CD14-positive monocyte (primary cell): ENCODE results near the gene CACNA1C. TPM values are rescaled to one million over a fixed set of nuclear protein-coding genes. Genes with fewer than 3 reads are reported as not detected.

Experiments
- DNase-seq, 3 donors: peaks; one replicate each; pipeline ENCODE4 v3.0.0-alpha.2; 2011 to 2022
- H2AFZ ChIP-seq: 2 replicates; pipeline ENCODE4 v1.6.0; 2012; ENCODE audit warnings: mild to moderate bottlenecking, low read depth, low read length, inconsistent platforms; ENCODE audit not compliant: insufficient read depth, poor library complexity, severe bottlenecking
- H3K27ac ChIP-seq, 2 donors: 1 replicate in 1 of 2; 2 replicates in 1 of 2; pipeline ENCODE4 v1.5.1; 2012 to 2013; ENCODE audit warnings: low read length in 2 of 2, control low read depth in 1 of 2, inconsistent platforms in 1 of 2, low read depth in 1 of 2, mild to moderate bottlenecking in 1 of 2
- H3K27me3 ChIP-seq, 2 donors: one replicate each; pipeline versions ENCODE4 v1.6.0 to v1.6.1; 2011 to 2013; ENCODE audit warnings: low read length in 2 of 2; ENCODE audit not compliant: control insufficient read depth in 2 of 2, insufficient read depth in 2 of 2
- H3K36me3 ChIP-seq, 2 donors: replicated peaks in 1 of 2; 1 replicate in 1 of 2; 2 replicates in 1 of 2; pipeline versions ENCODE4 v1.5.1 to v1.6.1; 2012 to 2013; ENCODE audit warnings: low read length in 2 of 2, control low read depth in 1 of 2, inconsistent platforms in 1 of 2, mild to moderate bottlenecking in 1 of 2; ENCODE audit not compliant: insufficient read depth in 2 of 2, control insufficient read depth in 1 of 2
- H3K4me1 ChIP-seq, 2 donors: 1 replicate in 1 of 2; 2 replicates in 1 of 2; pipeline versions ENCODE4 v1.5.1 to v1.6.1; 2012 to 2013; ENCODE audit warnings: low read length in 2 of 2, control low read depth in 1 of 2, inconsistent platforms in 1 of 2, mild to moderate bottlenecking in 1 of 2, moderate library complexity in 1 of 2; ENCODE audit not compliant: insufficient read depth in 2 of 2, control insufficient read depth in 1 of 2
- H3K4me2 ChIP-seq: replicated peaks from 2 replicates; pipeline ENCODE3; 2012; ENCODE audit warnings: low read length, moderate library complexity, mild to moderate bottlenecking; ENCODE audit not compliant: poor library complexity, severe bottlenecking; ENCODE audit errors: extremely low read depth
- H3K4me3 ChIP-seq, 3 experiments: fragments of 200-600 bp in 1 of 3; sonication (generic) in 1 of 3; replicated peaks in 1 of 3; 1 replicate in 2 of 3; 2 replicates in 1 of 3; pipeline ENCODE4 v1.5.1; 2011 to 2013; ENCODE audit warnings: low read length in 3 of 3, mild to moderate bottlenecking in 3 of 3, control low read depth in 2 of 3, low read depth in 2 of 3, inconsistent platforms in 1 of 3, moderate library complexity in 1 of 3
- H3K79me2 ChIP-seq: 2 replicates; pipeline ENCODE4 v1.6.0; 2012; ENCODE audit warnings: mild to moderate bottlenecking, control low read depth, inconsistent platforms, low read length, moderate library complexity; ENCODE audit not compliant: insufficient read depth
- H3K9ac ChIP-seq: 2 replicates; pipeline ENCODE4 v1.6.0; 2017; ENCODE audit warnings: low read length, mild to moderate bottlenecking; ENCODE audit not compliant: insufficient read depth, poor library complexity, severe bottlenecking
- H3K9me3 ChIP-seq, 2 donors: replicated peaks in 1 of 2; 1 replicate in 1 of 2; 2 replicates in 1 of 2; pipeline versions ENCODE4 v1.5.1 to v1.6.1; 2012 to 2013; ENCODE audit warnings: low read length in 2 of 2, control low read depth in 1 of 2; ENCODE audit not compliant: control insufficient read depth in 1 of 2, insufficient read depth in 1 of 2
- H4K20me1 ChIP-seq: 2 replicates; pipeline ENCODE4 v1.6.0; 2012; ENCODE audit warnings: mild to moderate bottlenecking, low read length, control low read depth, moderate library complexity; ENCODE audit not compliant: insufficient read depth
- H3K27ac Mint-ChIP-seq, 7 donors: one replicate each; pipeline ENCODE4 v1.8.0; 2020; ENCODE audit warnings: mild to moderate bottlenecking in 7 of 7, mixed read lengths in 7 of 7, moderate library complexity in 6 of 7, inconsistent platforms in 2 of 7
- H3K27me3 Mint-ChIP-seq, 3 donors: one replicate each; pipeline ENCODE4 v1.8.0; 2021 to 2022; ENCODE audit warnings: low read depth in 3 of 3, mild to moderate bottlenecking in 3 of 3, mixed read lengths in 3 of 3, moderate library complexity in 3 of 3, inconsistent platforms in 1 of 3
- H3K36me3 Mint-ChIP-seq, 2 donors: one replicate each; pipeline ENCODE4 v1.8.0; 2020; ENCODE audit warnings: mixed read lengths in 2 of 2, inconsistent platforms in 1 of 2, mild to moderate bottlenecking in 1 of 2
- H3K4me1 Mint-ChIP-seq: one replicate; pipeline ENCODE4 v1.8.0; 2020; ENCODE audit warnings: mild to moderate bottlenecking, mixed read lengths
- H3K4me3 Mint-ChIP-seq, 2 donors: one replicate each; pipeline ENCODE4 v1.8.0; 2020; ENCODE audit warnings: mild to moderate bottlenecking in 2 of 2, mixed read lengths in 2 of 2, moderate library complexity in 1 of 2
- H3K9me3 Mint-ChIP-seq, 7 donors: one replicate each; pipeline ENCODE4 v1.8.0; 2020 to 2022; ENCODE audit warnings: mixed read lengths in 7 of 7, mild to moderate bottlenecking in 6 of 7, moderate library complexity in 6 of 7, inconsistent platforms in 2 of 7
- WGBS: methylation state at CpG from one replicate; pipeline ENCODE4 v1.1.5; 2013; ENCODE audit warnings: missing lambda C conversion rate; ENCODE audit not compliant: insufficient coverage; 5-methylcytosine and 5-hydroxymethylcytosine counted together
- intact Hi-C, 2 donors: fragments of 100-400 bp; cut with micrococcal nuclease; formaldehyde crosslinking; loops; one replicate each; pipeline versions ENCODE4 v1.15.0 to v1.15.1; 2023
- polyA plus RNA-seq, 3 donors: library from polyadenylated mRNA; depleted of rRNA in 1 of 3; unstranded in 2 of 3; stranded (reverse) in 1 of 3; fragments of 300-500 nt in 2 of 3; fragments of >200 nt in 1 of 3; fragmentation: Illumina TruSeq in 2 of 3; gene quantifications; 1 replicate in 2 of 3; 2 replicates in 1 of 3; pipeline ENCODE4 v1.2.3, GENCODE V29; 2012 to 2021
- TF ChIP-seq, protein P1 (sequence below): fragments of 200-600 bp; IDR thresholded peaks from one replicate; pipeline ENCODE4 v1.8.0; 2022; ENCODE audit warnings: antibody characterized with exemption, mild to moderate bottlenecking

The CACNA1C gene
- polyA plus RNA-seq, 3 donors: not detected

DNA sequence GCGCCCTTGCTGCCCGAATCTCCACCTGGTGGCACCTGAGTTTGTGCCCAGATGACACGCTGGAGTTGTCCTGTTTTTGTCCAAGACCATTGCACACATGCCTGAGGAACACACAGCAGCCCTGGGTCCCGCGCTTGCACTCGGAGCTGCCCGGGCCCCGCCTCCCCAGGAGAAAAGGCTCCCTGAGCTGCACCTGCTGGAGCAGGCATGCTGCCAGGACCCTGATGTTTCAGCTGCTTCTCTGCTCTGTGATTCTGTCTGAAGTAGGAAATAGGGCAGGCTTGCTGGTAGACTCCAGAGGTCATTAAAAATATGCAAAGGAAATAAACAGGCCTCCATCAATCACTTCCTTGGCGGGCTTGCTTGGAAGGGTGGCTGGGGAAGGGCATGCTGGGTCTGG is 271.6 kb downstream of the CACNA1C start:
- no peak for DNase-seq
- Mint-ChIP-seq H3K27ac (peak overlapping the region in 1 of 7 donors; percentile 65), H3K4me1 (peaks cover 32% of the 10 kb centered on the region), H3K36me3 (no peaks in the 10 kb centered on the region), H3K4me3 (no peak overlapping the region), H3K27me3 (peaks cover 3 to 5% (median 3%) of the 10 kb centered on the region in 3 donors), H3K9me3 (no peaks in the 10 kb centered on the region)
- no peaks in the 10 kb centered on the region for H3K79me2 ChIP-seq
- H3K36me3 ChIP-seq: no peaks in the 10 kb centered on the region
- no peak overlapping the region for H2AFZ ChIP-seq
- H3K9ac ChIP-seq: no peak overlapping the region
- no peak overlapping the region for H3K4me2 ChIP-seq
- peaks cover 25% of the 10 kb centered on the region in 2 donors for H3K4me1 ChIP-seq
- TF ChIP-seq, protein P1, sequence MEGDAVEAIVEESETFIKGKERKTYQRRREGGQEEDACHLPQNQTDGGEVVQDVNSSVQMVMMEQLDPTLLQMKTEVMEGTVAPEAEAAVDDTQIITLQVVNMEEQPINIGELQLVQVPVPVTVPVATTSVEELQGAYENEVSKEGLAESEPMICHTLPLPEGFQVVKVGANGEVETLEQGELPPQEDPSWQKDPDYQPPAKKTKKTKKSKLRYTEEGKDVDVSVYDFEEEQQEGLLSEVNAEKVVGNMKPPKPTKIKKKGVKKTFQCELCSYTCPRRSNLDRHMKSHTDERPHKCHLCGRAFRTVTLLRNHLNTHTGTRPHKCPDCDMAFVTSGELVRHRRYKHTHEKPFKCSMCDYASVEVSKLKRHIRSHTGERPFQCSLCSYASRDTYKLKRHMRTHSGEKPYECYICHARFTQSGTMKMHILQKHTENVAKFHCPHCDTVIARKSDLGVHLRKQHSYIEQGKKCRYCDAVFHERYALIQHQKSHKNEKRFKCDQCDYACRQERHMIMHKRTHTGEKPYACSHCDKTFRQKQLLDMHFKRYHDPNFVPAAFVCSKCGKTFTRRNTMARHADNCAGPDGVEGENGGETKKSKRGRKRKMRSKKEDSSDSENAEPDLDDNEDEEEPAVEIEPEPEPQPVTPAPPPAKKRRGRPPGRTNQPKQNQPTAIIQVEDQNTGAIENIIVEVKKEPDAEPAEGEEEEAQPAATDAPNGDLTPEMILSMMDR: no peak
- 40% methylated on average over 8 of the region's 9 CpGs for WGBS
- H3K9me3 ChIP-seq: no peaks in the 10 kb centered on the region
- intact Hi-C loops: loop anchor here in 1 of 2 donors (5.0 kb wide), 1 partner anchor 37 kb away; no protein-coding TSS in a partner anchor
- no peak overlapping the region for H3K27ac ChIP-seq
- no peaks in the 10 kb centered on the region for H3K27me3 ChIP-seq
- no peaks in the 10 kb centered on the region for H4K20me1 ChIP-seq
- no peak overlapping the region for H3K4me3 ChIP-seq

DNA sequence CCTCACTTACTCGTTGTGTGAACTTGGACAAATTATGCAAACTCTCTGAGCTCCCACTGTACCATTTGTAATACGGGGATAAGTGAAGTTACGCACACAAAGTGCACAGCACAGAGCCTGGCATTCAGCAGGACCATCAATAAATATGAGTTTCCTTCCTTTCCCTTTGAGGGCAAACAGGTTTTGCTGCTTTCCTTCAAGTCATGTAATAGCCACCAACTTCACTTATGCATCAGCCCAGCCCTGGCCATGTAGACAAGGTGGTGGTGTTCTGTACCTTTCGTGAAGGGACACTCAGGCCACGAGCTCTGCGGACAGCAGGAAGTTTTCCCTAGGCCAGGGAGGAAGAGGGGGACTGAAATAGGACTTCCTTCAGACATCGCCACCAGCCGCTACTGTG is 272.7 kb downstream of the CACNA1C start:
- Histone ChIP-seq H3K27me3 (no peaks in the 10 kb centered on the region), H3K4me2 (no peak overlapping the region), H3K36me3 (no peaks in the 10 kb centered on the region), H3K4me3 (no peak overlapping the region), H3K4me1 (peaks cover 25% of the 10 kb centered on the region in 2 donors), H3K9me3 (no peaks in the 10 kb centered on the region), H3K79me2 (no peaks in the 10 kb centered on the region), H3K27ac (no peak overlapping the region), H2AFZ (no peak overlapping the region), H3K9ac (no peak overlapping the region), H4K20me1 (no peaks in the 10 kb centered on the region)
- Mint-ChIP-seq H3K9me3 (no peaks in the 10 kb centered on the region), H3K36me3 (no peaks in the 10 kb centered on the region), H3K4me3 (no peak overlapping the region), H3K27me3 (peaks cover 1 to 5% (median 3%) of the 10 kb centered on the region in 3 donors), H3K4me1 (peaks cover 32% of the 10 kb centered on the region), H3K27ac (peak overlapping the region in 1 of 7 donors; percentile 62)
- 90% methylated on average over 2 of the region's 8 CpGs for WGBS
- DNase-seq: no peak
- TF ChIP-seq, protein P1: no peak
- intact Hi-C loops: loop anchor here in 1 of 2 donors (5.0 kb wide), 1 partner anchor 47 kb away; no protein-coding TSS in a partner anchor
